Thymus (tissue), 11 donors: Measurements from ENCODE around the gene HOXD1. TPM values are rescaled to one million over a fixed set of nuclear protein-coding genes. Genes with fewer than 3 reads are reported as not detected.

ENCODE experiments used
- DNase-seq, 9 donors: peaks; one replicate each; pipeline ENCODE4 v3.0.0-alpha.2; 2013; ENCODE audit warnings: low spot score in 9 of 9, low read depth in 6 of 9, missing footprints in 1 of 9
- H3K27ac ChIP-seq, 2 donors: one replicate each; pipeline ENCODE4 v1.5.1; 2013; ENCODE audit warnings: control low read depth in 1 of 2, low read depth in 1 of 2, low read length in 1 of 2, mild to moderate bottlenecking in 1 of 2, moderate library complexity in 1 of 2
- H3K27me3 ChIP-seq, 2 donors: one replicate each; pipeline ENCODE4 v1.5.1; 2013; ENCODE audit warnings: low read length in 1 of 2; ENCODE audit not compliant: control insufficient read depth in 2 of 2, insufficient read depth in 1 of 2
- H3K36me3 ChIP-seq, 2 donors: one replicate each; pipeline ENCODE4 v1.5.1; 2013; ENCODE audit warnings: low read length in 1 of 2, mild to moderate bottlenecking in 1 of 2, moderate library complexity in 1 of 2; ENCODE audit not compliant: control insufficient read depth in 2 of 2, insufficient read depth in 2 of 2
- H3K4me1 ChIP-seq, 2 donors: one replicate each; pipeline ENCODE4 v1.5.1; 2013; ENCODE audit warnings: low read length in 2 of 2; ENCODE audit not compliant: control insufficient read depth in 2 of 2, insufficient read depth in 2 of 2
- H3K4me3 ChIP-seq, 2 donors: one replicate each; pipeline ENCODE4 v1.5.1; 2013; ENCODE audit warnings: low read length in 2 of 2, control low read depth in 1 of 2, mild to moderate bottlenecking in 1 of 2
- H3K9me3 ChIP-seq, 2 donors: one replicate each; pipeline ENCODE4 v1.5.1; 2013; ENCODE audit warnings: low read length in 1 of 2, mild to moderate bottlenecking in 1 of 2; ENCODE audit not compliant: control insufficient read depth in 2 of 2, insufficient read depth in 1 of 2
- WGBS: extraction: QIAGEN DNeasy Blood & Tissue Kit; methylation state at CpG from one replicate; pipeline ENCODE4 v1.1.7; 2013; 5-methylcytosine and 5-hydroxymethylcytosine counted together
- polyA plus RNA-seq: library from polyadenylated mRNA; stranded (reverse); fragments of 200-250 nt; gene quantifications from one replicate; pipeline ENCODE4 v1.2.3, GENCODE V29; 2013
- total RNA-seq: library from RNA; stranded (reverse); fragments of 120-200 nt; gene quantifications from one replicate; pipeline ENCODE4 v1.2.4, GENCODE V29; 2013
- donor health status: healthy.

The HOXD1 gene
- total and polyA plus RNA-seq, 2 donors = 0.09 to 0.52 TPM

GRCh38 chr2:176146645-176147044 lies 41.8 kb upstream of the HOXD1 start:
- Histone ChIP-seq H3K36me3 (no peaks in the 10 kb centered on the region), H3K4me1 (no peaks in the 10 kb centered on the region), H3K27ac (no peak overlapping the region), H3K4me3 (no peak overlapping the region), H3K9me3 (peaks cover 0 to 15% of the 10 kb centered on the region in 2 donors), H3K27me3 (peaks cover 83 to 97% of the 10 kb centered on the region in 2 donors)
- DNase-seq = no peak

GRCh38 chr2:176147210-176147799 lies 41.2 kb upstream of the HOXD1 start:
- Histone ChIP-seq H3K27me3 (peaks cover 86 to 97% of the 10 kb centered on the region in 2 donors), H3K4me1 (no peaks in the 10 kb centered on the region), H3K27ac (no peak overlapping the region), H3K9me3 (peaks cover 0 to 15% of the 10 kb centered on the region in 2 donors), H3K36me3 (no peaks in the 10 kb centered on the region), H3K4me3 (no peak overlapping the region)
- 17% methylated on average over 32 of the region's 32 CpGs for WGBS
- DNase-seq = no peak

- H3K4me3 ChIP-seq = no peak overlapping the region
- no peak for DNase-seq
- peaks cover 0 to 15% of the 10 kb centered on the region in 2 donors for H3K9me3 ChIP-seq
- H3K27ac ChIP-seq = no peak overlapping the region
- peaks cover 90 to 97% of the 10 kb centered on the region in 2 donors for H3K27me3 ChIP-seq
- H3K4me1 ChIP-seq = no peaks in the 10 kb centered on the region
- 15% methylated on average over 31 of the region's 31 CpGs for WGBS
- no peaks in the 10 kb centered on the region for H3K36me3 ChIP-seq
Measured at GRCh38 chr2:176147800-176148496, 40.5 kb upstream of the HOXD1 start.

- 34% methylated on average over 11 of the region's 11 CpGs for WGBS
- H3K27ac ChIP-seq = no peak overlapping the region
- H3K27me3 ChIP-seq = peaks cover 90 to 97% of the 10 kb centered on the region in 2 donors
- no peaks in the 10 kb centered on the region for H3K36me3 ChIP-seq
- peaks cover 0 to 15% of the 10 kb centered on the region in 2 donors for H3K9me3 ChIP-seq
- no peaks in the 10 kb centered on the region for H3K4me1 ChIP-seq
- no peak for DNase-seq
- no peak overlapping the region for H3K4me3 ChIP-seq
Measured at GRCh38 chr2:176148751-176149421, 39.6 kb upstream of the HOXD1 start.

GRCh38 chr2:176149481-176149938 lies 39.0 kb upstream of the HOXD1 start:
- WGBS = 17% methylated on average over 22 of the region's 22 CpGs
- no peak overlapping the region for H3K27ac ChIP-seq
- no peak for DNase-seq

GRCh38 chr2:176149939-176150583 lies 38.4 kb upstream of the HOXD1 start:
- DNase-seq = no peak
- WGBS = 24% methylated on average over 24 of the region's 24 CpGs

More at GRCh38 chr2:176149481-176149938, 39.0 kb upstream of the HOXD1 start:
- H3K4me3 ChIP-seq = no peak overlapping the region
- H3K4me1 ChIP-seq = no peaks in the 10 kb centered on the region
- no peaks in the 10 kb centered on the region for H3K36me3 ChIP-seq
- peaks cover 0 to 15% of the 10 kb centered on the region in 2 donors for H3K9me3 ChIP-seq
- peaks cover 93 to 100% of the 10 kb centered on the region in 2 donors for H3K27me3 ChIP-seq

GRCh38 chr2:176150584-176151441 lies 37.7 kb upstream of the HOXD1 start:
- Histone ChIP-seq H3K27ac (no peak overlapping the region), H3K27me3 (peaks cover 96 to 100% of the 10 kb centered on the region in 2 donors), H3K4me1 (no peaks in the 10 kb centered on the region), H3K4me3 (no peak overlapping the region), H3K9me3 (peaks cover 0 to 15% of the 10 kb centered on the region in 2 donors), H3K36me3 (no peaks in the 10 kb centered on the region)
- no peak for DNase-seq
- 40% methylated on average over 14 of the region's 14 CpGs for WGBS

More at GRCh38 chr2:176149939-176150583, 38.4 kb upstream of the HOXD1 start:
- Histone ChIP-seq H3K4me3 (no peak overlapping the region), H3K27ac (no peak overlapping the region), H3K9me3 (peaks cover 0 to 15% of the 10 kb centered on the region in 2 donors), H3K36me3 (no peaks in the 10 kb centered on the region), H3K27me3 (peaks cover 96 to 100% of the 10 kb centered on the region in 2 donors), H3K4me1 (no peaks in the 10 kb centered on the region)

- DNase-seq = no peak
- H3K27me3 ChIP-seq = peaks cover 96 to 100% of the 10 kb centered on the region in 2 donors
- no peak within 1 kb of the TSS for H3K4me3 ChIP-seq
- no peak within 1 kb of the TSS for H3K27ac ChIP-seq
- whole genome bisulfite sequencing = 5% methylated on average over 55 of the region's 55 CpGs
- H3K9me3 ChIP-seq = peaks cover 0 to 15% of the 10 kb centered on the region in 2 donors
- H3K4me1 ChIP-seq = no peaks in the 10 kb centered on the region
- H3K36me3 ChIP-seq = no peaks in the 10 kb centered on the region
Measured at GRCh38 chr2:176151442-176152287, 36.8 kb upstream of the HOXD1 start, which contains the start of gene HOXD4. Gene HOXD4 (plus strand): TSS chr2:176151550. CDS start chr2:176151634, 84 bp downstream.
